HG02610 (cell line): ENCODE measurements around the gene CPA3.

Source experiments
- ATAC-seq: cut with Tn5 transposase; IDR thresholded peaks from one replicate; pipeline ENCODE4 v1.9.1; 2021; ENCODE audit warnings: mild to moderate bottlenecking, moderate library complexity; ENCODE audit not compliant: unreplicated experiment

The CPA3 gene

DNA sequence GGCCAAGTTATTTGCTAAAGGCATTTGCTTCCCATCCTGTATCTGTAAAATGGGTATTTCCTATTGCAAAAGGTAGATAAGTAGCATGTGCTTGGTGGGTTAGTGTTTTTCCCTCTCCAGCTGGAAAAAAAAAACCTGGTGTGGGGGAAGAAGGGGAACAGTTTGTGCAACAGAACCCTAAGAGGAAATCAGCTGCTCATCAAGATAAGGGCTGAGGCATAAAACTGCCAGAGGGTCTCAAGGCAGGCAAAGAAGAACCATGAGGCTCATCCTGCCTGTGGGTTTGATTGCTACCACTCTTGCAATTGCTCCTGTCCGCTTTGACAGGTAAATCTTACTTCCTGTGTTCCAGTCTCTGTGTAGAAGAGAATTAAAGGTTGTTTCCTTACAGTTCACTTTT, at the start of gene CPA3:
Gene CPA3 (plus strand): TSS at position 248 of the 400 bp plus-strand sequence. CDS start 12 bp downstream, at position 260.
- ATAC-seq, result no peak

DNA sequence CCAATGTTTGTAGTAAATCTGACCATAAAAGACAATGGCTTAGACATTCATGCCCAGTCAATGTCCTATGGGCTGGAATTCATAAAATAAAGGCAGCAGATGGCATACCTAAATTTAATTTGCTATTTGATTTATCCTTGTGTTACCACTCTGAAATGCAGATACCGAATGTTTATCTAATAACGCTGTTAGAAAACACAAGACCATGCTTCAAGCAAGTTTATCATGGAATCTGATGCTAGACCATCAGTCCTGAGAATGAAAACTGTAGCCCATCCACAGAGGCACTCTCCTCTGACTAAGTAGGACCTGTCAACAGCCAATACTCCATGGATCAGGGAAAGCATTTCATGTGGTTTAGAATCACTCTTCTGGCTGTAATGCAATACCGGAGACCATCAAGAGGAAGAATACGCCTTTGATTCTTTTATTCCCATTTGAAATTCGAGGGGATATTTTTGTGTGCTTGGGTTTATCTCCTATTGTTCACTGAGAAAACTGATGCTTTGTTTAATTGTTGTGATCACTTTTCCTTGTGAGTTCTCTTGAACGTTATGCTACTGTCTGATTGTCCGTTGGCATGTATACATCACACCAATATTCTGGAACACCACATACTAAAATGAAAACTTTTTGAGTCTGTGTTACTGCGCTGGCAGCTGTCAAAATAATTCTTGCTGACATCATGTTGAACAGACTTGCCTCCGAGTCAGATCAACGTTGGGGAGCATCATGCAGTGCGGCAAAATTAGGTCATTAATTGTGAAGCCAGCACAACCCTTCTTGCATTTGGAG, 49.6 kb upstream of the CPA3 start:
- no peak for ATAC-seq

DNA sequence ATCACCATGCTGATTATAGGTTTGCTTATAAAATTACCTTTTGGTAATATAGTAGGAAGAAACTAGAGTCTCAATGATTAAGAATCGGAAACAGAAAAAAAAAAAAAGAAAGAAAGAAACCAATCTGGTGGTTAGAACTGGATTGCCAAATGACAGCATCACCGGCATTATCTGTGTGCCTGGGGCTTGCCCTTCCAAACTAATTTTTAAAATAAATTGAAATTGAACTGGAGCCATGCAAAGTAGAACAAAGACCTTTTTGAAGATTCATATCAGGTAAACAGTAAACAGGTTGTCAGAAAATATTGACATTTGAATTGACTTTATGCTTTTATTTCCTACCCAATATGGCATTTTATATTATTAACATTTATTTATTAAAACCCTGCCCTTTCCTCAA, 48.7 kb upstream of the CPA3 start:
- ATAC-seq, result no peak

DNA sequence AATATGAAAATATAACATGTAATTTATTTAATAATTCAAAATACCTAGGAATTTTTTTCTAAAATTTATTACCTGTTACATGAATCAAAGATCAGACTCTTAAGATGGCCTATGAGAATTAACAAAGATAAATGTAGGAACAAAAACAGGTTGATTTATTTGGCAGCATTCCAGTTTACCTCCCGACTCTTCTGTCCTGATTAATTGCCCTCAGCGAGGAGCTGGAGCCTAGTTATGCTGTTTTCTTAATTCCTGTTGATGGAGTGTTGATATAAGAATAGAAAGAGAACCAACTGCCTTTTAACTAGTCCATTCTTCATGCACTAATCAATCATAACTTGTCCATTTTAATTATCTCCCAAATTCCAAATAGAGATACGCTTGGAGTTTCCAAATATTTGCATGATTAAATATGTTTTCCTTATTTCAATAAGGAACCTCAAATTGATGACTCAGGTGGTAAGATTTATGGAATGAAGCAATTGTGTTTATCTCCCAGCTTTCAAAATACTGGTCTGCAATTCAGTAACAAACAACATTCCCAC, 48.0 kb upstream of the CPA3 start:
- ATAC-seq, result no peak

- ATAC-seq, result no peak
These were observed 44.5 kb upstream of the CPA3 start for GRCh38 chr3:148820361-148821245.

- no peak for ATAC-seq
These were observed 42.1 kb upstream of the CPA3 start for GRCh38 chr3:148823026-148823425.

GRCh38 chr3:148825476-148825875, 39.6 kb upstream of the CPA3 start:
- ATAC-seq, result no peak

GRCh38 chr3:148827585-148827984, 37.5 kb upstream of the CPA3 start, which contains the start of gene CPB1:
TSS of gene CPB1 (plus strand) at chr3:148827811. CDS start at chr3:148827824, 13 bp downstream.
- no peak for ATAC-seq

- no peak for ATAC-seq
These were observed 36.9 kb upstream of the CPA3 start for GRCh38 chr3:148828136-148828690.

GRCh38 chr3:148829926-148830325, 35.2 kb upstream of the CPA3 start:
- no peak for ATAC-seq

- no peak for ATAC-seq
These were observed 31.9 kb upstream of the CPA3 start for GRCh38 chr3:148833223-148833622.

GRCh38 chr3:148839805-148840204, 25.3 kb upstream of the CPA3 start:
- no peak for ATAC-seq

- no peak for ATAC-seq
These were observed 24.6 kb upstream of the CPA3 start for GRCh38 chr3:148840451-148840850.

- ATAC-seq, result no peak
These were observed 19.2 kb upstream of the CPA3 start for GRCh38 chr3:148845756-148846395.

DNA sequence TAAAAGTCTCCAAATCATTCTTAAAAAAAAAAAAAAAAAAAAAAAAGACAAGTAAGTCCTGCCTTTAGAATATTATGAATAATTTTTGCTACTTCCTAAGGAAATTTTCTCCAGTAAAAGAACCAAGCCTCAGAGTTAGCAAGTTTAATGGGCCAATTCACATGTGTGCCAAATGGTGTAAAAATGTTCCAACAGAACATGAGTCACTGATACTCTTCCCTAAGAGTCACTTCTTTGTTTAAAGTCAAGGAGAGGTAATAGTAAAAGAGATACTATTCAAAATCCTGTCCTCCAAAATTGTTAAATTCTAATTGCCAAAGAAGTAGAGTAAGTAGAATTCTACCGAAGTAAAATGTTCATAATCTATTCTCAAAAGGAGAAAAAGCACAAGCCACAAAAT, 17.7 kb upstream of the CPA3 start:
- no peak for ATAC-seq

GRCh38 chr3:148848410-148848809, 16.7 kb upstream of the CPA3 start:
- ATAC-seq, result no peak

GRCh38 chr3:148852271-148852992, 12.7 kb upstream of the CPA3 start:
- ATAC-seq, result no peak

DNA sequence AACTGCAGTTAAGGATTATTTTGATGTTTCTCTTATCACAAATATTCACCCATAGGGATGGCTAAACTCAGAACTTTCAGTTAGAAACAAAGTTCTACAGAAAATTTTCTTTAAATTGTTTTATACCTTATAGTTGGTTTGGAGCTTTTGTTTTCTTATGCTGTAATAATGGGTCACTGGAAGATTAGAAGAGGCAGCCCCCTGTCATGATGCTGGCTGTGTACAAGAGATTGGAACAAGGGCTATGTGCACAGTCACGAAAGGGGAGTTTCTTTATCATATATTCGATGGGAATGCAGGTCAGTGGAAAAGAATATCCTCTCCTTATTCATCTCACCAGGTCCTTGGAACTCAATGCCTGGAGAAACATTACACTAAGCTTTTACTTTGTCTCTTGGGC, 12.0 kb upstream of the CPA3 start:
- no peak for ATAC-seq

- no peak for ATAC-seq
These were observed 11.0 kb upstream of the CPA3 start for GRCh38 chr3:148854061-148854460.

GRCh38 chr3:148856384-148856783, 8.7 kb upstream of the CPA3 start:
- no peak for ATAC-seq
